ENCODE data around the gene UCN. TPM values are rescaled to one million over a fixed set of nuclear protein-coding genes. Genes with fewer than 3 reads are reported as not detected.
"Not testable (repeated sequence)": the region's sequence is repeated elsewhere in the genome, so short reads cannot be mapped to it uniquely, and the experiment has no call there.

Gene UCN
- total and polyA plus RNA-seq, 12 donors = 0.51 to 4.1 (median 1.5) TPM; not detected in 1

- no peak overlapping the region for H3K4me3 ChIP-seq
- intact Hi-C loops (cut with DNase I) = loop anchor here in 4 of 10 donors (5.0 to 10.0 kb wide), 3 partner anchors 43 to 211 kb away; partner anchors contain the start of gene SLC30A3 (in 1 of the 4)
- no peaks in the 10 kb centered on the region for H3K9me3 ChIP-seq
- ATAC-seq = no peak
- TF ChIP-seq CTCF (IDR thresholded peaks at IDR 0.05) = no peak
- WGBS, 2 donors = 93 to 94% methylated on average over 16 of the region's 16 CpGs
- no peak for DNase-seq
- H3K36me3 ChIP-seq = peaks cover 0 to 75% (median 6%) of the 10 kb centered on the region in 9 donors
- H3K27me3 ChIP-seq = peaks cover 0 to 43% (median 38%) of the 10 kb centered on the region in 7 donors
- no peak overlapping the region for H3K27ac ChIP-seq
- H3K4me1 ChIP-seq = peaks cover 6 to 38% (median 23%) of the 10 kb centered on the region in 9 donors
These were observed 2.7 kb downstream of the UCN start for GRCh38 chr2:27305516-27305915.

- DNase-seq (no peak), ATAC-seq (no peak)
- intact Hi-C loops (cut with DNase I) = loop anchor here in 6 of 10 donors (5.0 to 10.0 kb wide), 5 partner anchors 42 to 210 kb away; partner anchors contain the start of gene SLC30A3 (in 1 of the 6)
- Histone ChIP-seq H3K36me3 (peaks cover 0 to 75% (median 6%) of the 10 kb centered on the region in 9 donors), H3K27ac (no peak overlapping the region), H3K9me3 (no peaks in the 10 kb centered on the region), H3K4me3 (no peak overlapping the region), H3K4me1 (peaks cover 6 to 38% (median 23%) of the 10 kb centered on the region in 9 donors), H3K27me3 (peaks cover 0 to 43% (median 38%) of the 10 kb centered on the region in 7 donors)
- 86 to 91% methylated on average over 13 of the region's 13 CpGs for WGBS, 2 donors
- no peak for TF ChIP-seq CTCF (IDR thresholded peaks at IDR 0.05)
These were observed 3.6 kb downstream of the UCN start for GRCh38 chr2:27304488-27305240.

GRCh38 chr2:27303093-27304025, 4.9 kb downstream of the UCN start:
- ATAC-seq (peak; percentile 16 to 81 (median 66)), DNase-seq (peak; percentile 21 to 65)
- peaks cover 3 to 43% (median 23%) of the 10 kb centered on the region in 9 donors for H3K4me1 ChIP-seq
- intact Hi-C loops (cut with DNase I) = loop anchor here in 7 of 10 donors (2.0 to 10.0 kb wide), 5 partner anchors 23 to 209 kb away; no protein-coding TSS in a partner anchor
- peak overlapping the region in 8 of 10 donors; percentile 2 to 49 (median 30) for H3K4me3 ChIP-seq
- peaks cover 0 to 63% (median 6%) of the 10 kb centered on the region in 9 donors for H3K36me3 ChIP-seq
- TF ChIP-seq CTCF (IDR thresholded peaks at IDR 0.05) = peak; percentile 75 to 94 (median 89)
- H3K27ac ChIP-seq = peak overlapping the region in 8 of 10 donors; percentile 8 to 63 (median 54)
- H3K9me3 ChIP-seq = no peaks in the 10 kb centered on the region
- H3K27me3 ChIP-seq = peaks cover 0 to 37% (median 31%) of the 10 kb centered on the region in 7 donors
- WGBS, 2 donors = 20 to 27% methylated on average over 25 of the region's 25 CpGs

- DNase-seq, H3K27me3 ChIP-seq, H3K27ac ChIP-seq, ATAC-seq, H3K4me3 ChIP-seq, H3K9me3 ChIP-seq: not testable (repeated sequence)
- 90 to 91% methylated on average over 4 of the region's 4 CpGs for WGBS, 2 donors
- intact Hi-C loops (cut with DNase I) = loop anchor here in 6 of 10 donors (5.0 to 10.0 kb wide), 4 partner anchors 46 to 206 kb away; no protein-coding TSS in a partner anchor
- H3K4me1 ChIP-seq = peaks cover 0 to 49% (median 16%) of the 10 kb centered on the region in 9 donors
- peaks cover 0 to 39% (median 0%) of the 10 kb centered on the region in 9 donors for H3K36me3 ChIP-seq
These were observed 7.6 kb downstream of the UCN start for GRCh38 chr2:27300606-27301005.

All from heart right ventricle (tissue), 16 donors.